GM12878 (cell line): ENCODE measurements around the gene HIVEP1. TPM values are rescaled to one million over a fixed set of nuclear protein-coding genes. Genes with fewer than 3 reads are reported as not detected.

ENCODE experiments used
- ATAC-seq: fragments of 200-7000 bp; cut with Tn5 transposase; 3 replicates; pipeline ENCODE4 v1.9.1; 2020; ENCODE audit warnings: mild to moderate bottlenecking, moderate library complexity
- BruUV-seq: library from RNA; stranded (reverse); fragments of 400-500 nt; replicated peaks from 2 replicates; lab custom pipeline; 2021; lab: Mats Ljungman, UMichigan
- CTCF ChIA-PET: fragments of 300-600 bp; sonication (Branson Sonifier 250); formaldehyde crosslinking; extraction: SDS; loops from one replicate; lab custom pipeline; 2021; ENCODE audit warnings: inconsistent platforms; lab: Yijun Ruan, JAX
- POLR2A ChIA-PET: fragments of 350-600 bp; formaldehyde crosslinking; extraction: SDS; loops from one replicate; lab custom pipeline; 2021; ENCODE audit warnings: inconsistent platforms; lab: Charles Lee
- RAD21 ChIA-PET: fragments of 300-600 bp; sonication (Branson Sonifier 250); formaldehyde crosslinking; loops from one replicate; lab custom pipeline; 2023; ENCODE audit warnings: antibody characterized with exemption; ENCODE audit not compliant: unreplicated experiment; lab: Charles Lee
- SMC1A ChIA-PET: fragments of 300-600 bp; sonication (Branson Sonifier 250); formaldehyde crosslinking; loops from one replicate; lab custom pipeline; 2023; ENCODE audit not compliant: unreplicated experiment, uncharacterized antibody; lab: Charles Lee
- DNase-seq: peaks from one replicate; pipeline ENCODE4 v3.0.0-alpha.2; 2011; ENCODE audit warnings: low read depth, low spot score
- FAIRE-seq: peaks from 3 replicates; lab custom pipeline; 2011; peaks lifted over from hg19 to GRCh38; lab: Jason Lieb, UNC
- H2AFZ ChIP-seq: 2 replicates; pipeline ENCODE4 v1.6.0; 2011; ENCODE audit warnings: low read depth, low read length, control low read depth; ENCODE audit not compliant: control insufficient read depth
- H3K27ac ChIP-seq: 2 replicates; pipeline ENCODE4 v1.5.1; 2011; ENCODE audit warnings: control low read depth; ENCODE audit not compliant: control insufficient read depth, insufficient read depth
- H3K27me3 ChIP-seq, 2 experiments: replicated peaks in 1 of 2; 2 replicates each; pipeline versions ENCODE4 v1.6.0 to v1.6.1; 2011; ENCODE audit warnings: low read length in 1 of 2; ENCODE audit not compliant: control insufficient read depth in 2 of 2, insufficient read depth in 2 of 2
- H3K36me3 ChIP-seq, 2 experiments: 2 replicates each; pipeline ENCODE4 v1.5.1; 2011; ENCODE audit warnings: low read length in 1 of 2; ENCODE audit not compliant: control insufficient read depth in 2 of 2, insufficient read depth in 2 of 2
- H3K4me1 ChIP-seq: 2 replicates; pipeline ENCODE4 v1.6.1; 2011; ENCODE audit warnings: mild to moderate bottlenecking, low read length, moderate library complexity, mixed read lengths; ENCODE audit not compliant: control insufficient read depth, insufficient read depth
- H3K4me2 ChIP-seq: 2 replicates; pipeline ENCODE4 v1.6.0; 2011; ENCODE audit warnings: control low read depth; ENCODE audit not compliant: control insufficient read depth, insufficient read depth
- H3K4me3 ChIP-seq: fragments of 200-600 bp; sonication (generic); 2 replicates; pipeline ENCODE4 v1.5.1; 2016
- H3K79me2 ChIP-seq: 2 replicates; pipeline ENCODE4 v1.6.0; 2011; ENCODE audit warnings: low read length; ENCODE audit not compliant: control insufficient read depth, insufficient read depth
- H3K9ac ChIP-seq: 2 replicates; pipeline ENCODE4 v1.8.0; 2011; ENCODE audit warnings: low read length, control low read depth, mixed read lengths; ENCODE audit not compliant: control insufficient read depth, insufficient read depth
- H3K9me3 ChIP-seq: replicated peaks from 3 replicates; pipeline ENCODE4 v1.5.1; 2011; ENCODE audit warnings: mild to moderate bottlenecking, low read length; ENCODE audit not compliant: control insufficient read depth, insufficient read depth
- H4K20me1 ChIP-seq: 2 replicates; pipeline ENCODE4 v1.6.0; 2011; ENCODE audit not compliant: control insufficient read depth, insufficient read depth
- CBX5 ChIP-seq: sonication (generic); IDR thresholded peaks from 2 replicates; pipeline ENCODE4 v1.6.1; 2016; ENCODE audit warnings: low read depth, moderate library complexity, mild to moderate bottlenecking, inconsistent platforms
- MEF2A ChIP-seq: IDR thresholded peaks from 2 replicates; pipeline ENCODE4 v1.6.1; 2011; ENCODE audit warnings: low read depth, mild to moderate bottlenecking, low read length, moderate library complexity; ENCODE audit not compliant: insufficient read depth
- NFYB ChIP-seq: IDR thresholded peaks from 2 replicates; pipeline ENCODE4 v1.6.1; 2011; ENCODE audit warnings: low read depth, mild to moderate bottlenecking, low read length, improper control_type of control experiment, moderate library complexity; ENCODE audit not compliant: insufficient read depth
- NR2F1 ChIP-seq: fragments of 450-650 bp; conservative IDR thresholded peaks from 2 replicates; pipeline ENCODE4 v1.6.1; 2017; ENCODE audit warnings: mild to moderate bottlenecking
- PAX8 ChIP-seq: fragments of 450-650 bp; IDR thresholded peaks from 2 replicates; pipeline ENCODE4 v1.6.1; 2017; ENCODE audit warnings: mild to moderate bottlenecking, moderate library complexity
- POLR2AphosphoS2 ChIP-seq: IDR thresholded peaks from 2 replicates; pipeline ENCODE4 v1.6.1; 2011; ENCODE audit warnings: low read depth, mild to moderate bottlenecking, low read length, improper control_type of control experiment, moderate library complexity
- PRDM15 ChIP-seq: fragments of 450-650 bp; formaldehyde crosslinking; IDR thresholded peaks from 2 replicates; pipeline ENCODE4 v1.4.0; 2020; ENCODE audit warnings: mild to moderate bottlenecking, moderate library complexity
- RAD51 ChIP-seq: fragments of 450-650 bp; IDR thresholded peaks from 2 replicates; pipeline ENCODE4 v1.6.1; 2016; ENCODE audit warnings: moderate library complexity, mild to moderate bottlenecking, inconsistent platforms
- RCOR1 ChIP-seq: conservative IDR thresholded peaks from 2 replicates; pipeline ENCODE4 v1.6.1; 2012; ENCODE audit warnings: low read depth, low read length, improper control_type of control experiment
- REST ChIP-seq: IDR thresholded peaks from 2 replicates; pipeline ENCODE4 v1.6.1; 2012; ENCODE audit warnings: mild to moderate bottlenecking, low read depth, low read length
- SRF ChIP-seq, 2 experiments: IDR thresholded peaks; 2 replicates each; pipeline ENCODE4 v1.6.1; 2011; ENCODE audit warnings: low read depth in 2 of 2, low read length in 2 of 2, mild to moderate bottlenecking in 1 of 2, moderate library complexity in 1 of 2
- SUZ12 ChIP-seq: fragments of 200-600 bp; sonication (generic); IDR thresholded peaks from one replicate; pipeline ENCODE4 v1.6.1; 2018; ENCODE audit warnings: antibody characterized with exemption, mild to moderate bottlenecking; ENCODE audit not compliant: unreplicated experiment
- TCF12 ChIP-seq: IDR thresholded peaks from 2 replicates; pipeline ENCODE4 v1.6.1; 2011; ENCODE audit warnings: low read depth, mild to moderate bottlenecking, low read length
- TCF7 ChIP-seq: IDR thresholded peaks from 2 replicates; pipeline ENCODE4 v1.6.1; 2014; ENCODE audit warnings: antibody characterized with exemption, borderline replicate concordance
- ZBTB33 ChIP-seq: fragments of 450-650 bp; IDR thresholded peaks from 2 replicates; pipeline ENCODE4 v1.6.1; 2017; ENCODE audit warnings: mild to moderate bottlenecking
- WGBS: methylation state at CpG from one replicate; pipeline ENCODE4 v1.1.6; 2016; ENCODE audit warnings: low lambda C conversion rate; ENCODE audit not compliant: insufficient replicate concordance, insufficient coverage; ENCODE audit errors: missing lambda C conversion rate; 5-methylcytosine and 5-hydroxymethylcytosine counted together
- in situ Hi-C: fragments of 300-500 bp; cut with MboI; formaldehyde crosslinking; loops from 9 replicates; pipeline ENCODE4 v1.14.3; 2018; ENCODE audit warnings: mixed read lengths
- intact Hi-C: fragments of 100-400 bp; cut with micrococcal nuclease; formaldehyde crosslinking; loops from one replicate; pipeline ENCODE4 v1.14.2; 2022; ENCODE audit not compliant: unreplicated experiment
- polyA plus RNA-seq, 11 experiments: library from polyadenylated mRNA; depleted of rRNA in 4 of 11; unstranded in 6 of 11; stranded (reverse) in 5 of 11; fragments of >200 nt; fragmentation: Nextera tagmentation in 4 of 11; fragmentation: Illumina TruSeq in 1 of 11; extraction: Ambion mirVana in 4 of 11; extraction: Trizol in 1 of 11; gene quantifications; 1 replicate in 1 of 11; 2 replicates in 10 of 11; pipeline versions ENCODE4 v1.2.1 to v1.2.3, GENCODE V29; 2011 to 2016; ENCODE audit warnings: inconsistent platforms in 2 of 11, missing spikeins in 2 of 11, low read depth in 1 of 11
- total RNA-seq, 4 experiments: library from RNA; depleted of rRNA in 3 of 4; stranded (reverse); fragments of >200 nt in 3 of 4; fragmentation: Illumina TruSeq in 1 of 4; extraction: Trizol in 1 of 4; gene quantifications; 2 replicates each; pipeline versions ENCODE4 v1.2.1 to v1.2.3, GENCODE V29; 2013 to 2021

HIVEP1 gene
- total and polyA plus RNA-seq, 10 of the 15 experiments (the other 5 are each of a cell fraction or from before 2014, with no cell fraction given) = 4.3 to 37.5 (median 21.6) TPM

GRCh38 chr6:12165297-12165696, 153.2 kb downstream of the HIVEP1 start (continued):
- TF ChIP-seq PRDM15 (no peak), TCF7 (no peak)

- H3K36me3 ChIP-seq = peaks cover 12 to 19% of the 10 kb centered on the region in 2 experiments; a peak in 3 of 4 replicates
- no peaks in the 10 kb centered on the region for H3K27me3 ChIP-seq
- intact Hi-C loops = no loop called here
- BruUV-seq = no TSS peak
- ChIA-PET CTCF (no interaction called here), POLR2A (no interaction called here), RAD21 (no interaction called here), SMC1A (no interaction called here)
- 88% methylated on average over 5 of the region's 5 CpGs for WGBS
- no peak for FAIRE-seq
- in situ Hi-C loops = no loop called here
- no peaks in the 10 kb centered on the region for H3K79me2 ChIP-seq
- no peak for DNase-seq
- H3K9ac ChIP-seq = no peak overlapping the region
- no peak for ATAC-seq
- no peak overlapping the region for H3K27ac ChIP-seq
- H3K9me3 ChIP-seq = no peaks in the 10 kb centered on the region
- no peaks in the 10 kb centered on the region for H3K4me1 ChIP-seq
- H3K4me3 ChIP-seq = no peak overlapping the region
- no peak overlapping the region for H2AFZ ChIP-seq
- TF ChIP-seq NR2F1 (no peak), MEF2A (no peak), REST (no peak), PAX8 (no peak), RCOR1 (no peak), ZBTB33 (no peak), SRF (IDR thresholded peaks at IDR 0.05; ENCODE audit: low read depth in 2 of 2, low read length in 2 of 2) (no peak), NFYB (no peak), POLR2AphosphoS2 (no peak), RAD51 (no peak), TCF12 (no peak), CBX5 (no peak), SUZ12 (no peak)
- H4K20me1 ChIP-seq = no peaks in the 10 kb centered on the region
- no peak overlapping the region for H3K4me2 ChIP-seq
These were observed 153.7 kb downstream of the HIVEP1 start for GRCh38 chr6:12165722-12166280.
